Astrocyte of the cerebellum (primary cell): ENCODE measurements around the gene BTNL8.

Experiments used
- DNase-seq: peaks from one replicate; pipeline ENCODE4 v3.0.0-alpha.2; 2011; ENCODE audit warnings: low read depth
- H3K4me3 ChIP-seq: 2 replicates; pipeline ENCODE4 v1.5.1; 2011; ENCODE audit warnings: mild to moderate bottlenecking, low read depth, low read length, moderate library complexity
- in situ Hi-C: cut with HindIII; loops from 2 replicates; pipeline ENCODE4 v1.10.0; 2017; ENCODE audit warnings: low sequenced_read_pairs
- TF ChIP-seq, protein P1 (sequence below): IDR thresholded peaks from 2 replicates; pipeline ENCODE4 v1.5.1; 2012; ENCODE audit warnings: low read length, low read depth, moderate library complexity, mild to moderate bottlenecking; ENCODE audit errors: missing control alignments

BTNL8 gene

DNA sequence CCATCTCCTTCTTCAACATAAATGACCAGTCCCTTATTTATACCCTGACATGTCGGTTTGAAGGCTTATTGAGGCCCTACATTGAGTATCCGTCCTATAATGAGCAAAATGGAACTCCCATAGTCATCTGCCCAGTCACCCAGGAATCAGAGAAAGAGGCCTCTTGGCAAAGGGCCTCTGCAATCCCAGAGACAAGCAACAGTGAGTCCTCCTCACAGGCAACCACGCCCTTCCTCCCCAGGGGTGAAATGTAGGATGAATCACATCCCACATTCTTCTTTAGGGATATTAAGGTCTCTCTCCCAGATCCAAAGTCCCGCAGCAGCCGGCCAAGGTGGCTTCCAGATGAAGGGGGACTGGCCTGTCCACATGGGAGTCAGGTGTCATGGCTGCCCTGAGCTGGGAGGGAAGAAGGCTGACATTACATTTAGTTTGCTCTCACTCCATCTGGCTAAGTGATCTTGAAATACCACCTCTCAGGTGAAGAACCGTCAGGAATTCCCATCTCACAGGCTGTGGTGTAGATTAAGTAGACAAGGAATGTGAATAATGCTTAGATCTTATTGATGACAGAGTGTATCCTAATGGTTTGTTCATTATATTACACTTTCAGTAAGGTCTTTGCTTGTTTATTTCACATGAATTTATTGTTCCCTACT is 51.5 kb downstream of the BTNL8 start:
- in situ Hi-C loops, result no loop called here
- TF ChIP-seq, protein P1, sequence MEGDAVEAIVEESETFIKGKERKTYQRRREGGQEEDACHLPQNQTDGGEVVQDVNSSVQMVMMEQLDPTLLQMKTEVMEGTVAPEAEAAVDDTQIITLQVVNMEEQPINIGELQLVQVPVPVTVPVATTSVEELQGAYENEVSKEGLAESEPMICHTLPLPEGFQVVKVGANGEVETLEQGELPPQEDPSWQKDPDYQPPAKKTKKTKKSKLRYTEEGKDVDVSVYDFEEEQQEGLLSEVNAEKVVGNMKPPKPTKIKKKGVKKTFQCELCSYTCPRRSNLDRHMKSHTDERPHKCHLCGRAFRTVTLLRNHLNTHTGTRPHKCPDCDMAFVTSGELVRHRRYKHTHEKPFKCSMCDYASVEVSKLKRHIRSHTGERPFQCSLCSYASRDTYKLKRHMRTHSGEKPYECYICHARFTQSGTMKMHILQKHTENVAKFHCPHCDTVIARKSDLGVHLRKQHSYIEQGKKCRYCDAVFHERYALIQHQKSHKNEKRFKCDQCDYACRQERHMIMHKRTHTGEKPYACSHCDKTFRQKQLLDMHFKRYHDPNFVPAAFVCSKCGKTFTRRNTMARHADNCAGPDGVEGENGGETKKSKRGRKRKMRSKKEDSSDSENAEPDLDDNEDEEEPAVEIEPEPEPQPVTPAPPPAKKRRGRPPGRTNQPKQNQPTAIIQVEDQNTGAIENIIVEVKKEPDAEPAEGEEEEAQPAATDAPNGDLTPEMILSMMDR, result no peak
- no peak for DNase-seq
- no peak overlapping the region for H3K4me3 ChIP-seq

DNA sequence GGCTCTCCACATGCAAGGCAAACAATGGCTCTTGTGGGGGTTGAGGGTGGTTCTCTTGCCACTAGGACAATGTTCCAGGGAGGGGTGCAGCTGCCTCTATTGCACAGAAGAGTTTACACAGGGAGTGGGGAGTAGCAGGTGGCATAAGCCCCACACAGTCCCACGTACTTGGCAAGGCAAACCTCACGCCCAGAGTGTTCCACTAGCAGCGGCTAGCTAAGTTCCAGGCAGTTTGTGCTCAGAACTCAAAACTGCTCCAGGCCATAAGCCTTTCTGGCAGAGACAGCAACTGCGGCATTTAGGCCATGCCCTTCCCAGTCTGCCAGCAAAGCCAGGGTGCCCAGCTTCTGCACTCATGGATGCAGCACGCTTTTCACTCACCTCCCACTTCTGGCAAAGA is 60.7 kb downstream of the BTNL8 start:
- in situ Hi-C loops, result no loop called here
- DNase-seq, result no peak
- TF ChIP-seq, protein P1, result no peak
- no peak overlapping the region for H3K4me3 ChIP-seq

- in situ Hi-C loops, result no loop called here
- no peak overlapping the region for H3K4me3 ChIP-seq
- no peak for DNase-seq
- TF ChIP-seq, protein P1, result no peak
Observed at GRCh38 chr5:180960209-180960608, 61.2 kb downstream of the BTNL8 start.

GRCh38 chr5:180969406-180969805 is 70.4 kb downstream of the BTNL8 start:
- TF ChIP-seq, protein P1, result no peak
- H3K4me3 ChIP-seq, result no peak overlapping the region
- in situ Hi-C loops, result no loop called here
- DNase-seq, result no peak

GRCh38 chr5:180970336-180970735 is 71.4 kb downstream of the BTNL8 start:
- TF ChIP-seq, protein P1, result no peak
- DNase-seq, result no peak
- in situ Hi-C loops, result no loop called here
- H3K4me3 ChIP-seq, result no peak overlapping the region

DNA sequence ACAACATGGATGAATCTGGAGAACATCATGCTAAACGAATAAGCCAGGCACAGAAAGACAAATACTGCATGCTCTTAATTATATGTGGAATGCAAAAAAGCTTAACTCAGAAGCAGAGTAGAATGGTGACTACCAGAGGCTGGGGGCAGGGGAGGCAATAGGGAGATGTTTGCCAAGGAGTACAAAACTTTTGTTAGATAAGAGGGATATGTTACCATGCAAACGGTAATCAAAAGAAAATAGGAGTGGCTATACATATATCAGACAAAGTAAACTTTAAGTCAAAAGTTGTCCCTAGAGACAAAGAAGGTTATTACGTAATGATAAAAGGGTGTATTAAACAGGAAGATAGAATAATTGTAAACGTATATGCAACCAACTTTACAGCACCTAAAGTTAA is 71.9 kb downstream of the BTNL8 start:
- in situ Hi-C loops, result no loop called here
- no peak overlapping the region for H3K4me3 ChIP-seq
- TF ChIP-seq, protein P1, result no peak
- DNase-seq, result no peak
